Neural progenitor cell (in vitro differentiated cells): Measurements from ENCODE around the gene CFAP45.

ENCODE experiments used
- EZH2 ChIP-seq: fragments of 200-600 bp; sonication (generic); IDR thresholded peaks from 2 replicates; pipeline ENCODE4 v1.6.1; 2017; ENCODE audit warnings: antibody characterized with exemption, mild to moderate bottlenecking, moderate library complexity
- EZH2phosphoT487 ChIP-seq: fragments of 200-600 bp; sonication (generic); IDR thresholded peaks from 2 replicates; pipeline ENCODE4 v1.6.1; 2017; ENCODE audit warnings: antibody characterized with exemption
- TF ChIP-seq, protein P1 (sequence below): fragments of 200-600 bp; sonication (generic); IDR thresholded peaks from 2 replicates; pipeline ENCODE4 v1.5.1; 2017; ENCODE audit warnings: antibody characterized with exemption, mild to moderate bottlenecking

DNA sequence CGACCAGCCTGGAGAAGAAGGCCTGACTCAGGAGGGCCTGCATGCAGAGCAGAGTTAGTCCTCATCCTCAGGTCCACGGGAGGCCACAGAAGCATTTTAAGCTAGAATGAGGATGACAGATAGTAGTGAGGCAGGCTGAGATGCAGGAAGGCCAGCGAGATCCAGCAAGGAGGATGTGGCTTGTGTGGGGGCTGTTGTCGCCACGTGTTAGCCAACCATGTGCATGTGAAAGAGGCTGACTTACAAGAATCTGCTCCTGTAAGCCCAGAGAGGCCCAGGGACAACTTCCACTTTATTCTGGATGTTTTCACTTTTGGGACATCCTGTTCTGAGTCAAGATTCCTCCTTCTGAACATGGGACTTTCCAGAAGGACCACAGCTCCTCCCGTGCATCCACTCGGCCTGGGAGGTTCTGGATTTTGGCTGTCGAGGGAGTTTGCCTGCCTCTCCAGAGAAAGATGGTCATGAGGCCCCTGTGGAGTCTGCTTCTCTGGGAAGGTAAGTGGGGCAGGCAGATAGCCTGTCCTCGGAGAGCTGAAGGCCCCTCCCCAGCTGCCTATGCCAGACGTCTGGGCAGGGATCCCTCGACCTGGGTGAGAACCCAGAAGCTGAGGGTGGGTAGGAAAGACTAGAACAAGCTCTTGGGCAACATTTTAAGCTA lies 73.4 kb downstream of the CFAP45 start, which contains the start of gene SLAMF8:
- TF ChIP-seq, protein P1, sequence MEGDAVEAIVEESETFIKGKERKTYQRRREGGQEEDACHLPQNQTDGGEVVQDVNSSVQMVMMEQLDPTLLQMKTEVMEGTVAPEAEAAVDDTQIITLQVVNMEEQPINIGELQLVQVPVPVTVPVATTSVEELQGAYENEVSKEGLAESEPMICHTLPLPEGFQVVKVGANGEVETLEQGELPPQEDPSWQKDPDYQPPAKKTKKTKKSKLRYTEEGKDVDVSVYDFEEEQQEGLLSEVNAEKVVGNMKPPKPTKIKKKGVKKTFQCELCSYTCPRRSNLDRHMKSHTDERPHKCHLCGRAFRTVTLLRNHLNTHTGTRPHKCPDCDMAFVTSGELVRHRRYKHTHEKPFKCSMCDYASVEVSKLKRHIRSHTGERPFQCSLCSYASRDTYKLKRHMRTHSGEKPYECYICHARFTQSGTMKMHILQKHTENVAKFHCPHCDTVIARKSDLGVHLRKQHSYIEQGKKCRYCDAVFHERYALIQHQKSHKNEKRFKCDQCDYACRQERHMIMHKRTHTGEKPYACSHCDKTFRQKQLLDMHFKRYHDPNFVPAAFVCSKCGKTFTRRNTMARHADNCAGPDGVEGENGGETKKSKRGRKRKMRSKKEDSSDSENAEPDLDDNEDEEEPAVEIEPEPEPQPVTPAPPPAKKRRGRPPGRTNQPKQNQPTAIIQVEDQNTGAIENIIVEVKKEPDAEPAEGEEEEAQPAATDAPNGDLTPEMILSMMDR: no peak
- TF ChIP-seq EZH2 (no peak), EZH2phosphoT487 (no peak)
